ENCODE results near the gene SF3B2.

The SF3B2 gene

GRCh38 chr11:66042996-66043906 lies 8.9 kb upstream of the SF3B2 start:
- H3K4me3 ChIP-seq (ENCODE audit: low read depth, low read length) = no peak overlapping the region
- no peak for TF ChIP-seq CTCF (IDR thresholded peaks at IDR 0.05; ENCODE audit: insufficient read depth, low read depth, low read length, missing control alignments)
- DNase-seq (ENCODE audit: low read depth) = no peak

- no peak for DNase-seq (ENCODE audit: low read depth)
- TF ChIP-seq CTCF (IDR thresholded peaks at IDR 0.05; ENCODE audit: insufficient read depth, low read depth, low read length, missing control alignments) = no peak
- no peak overlapping the region for H3K4me3 ChIP-seq (ENCODE audit: low read depth, low read length)
Observed at GRCh38 chr11:66044757-66045156, 7.4 kb upstream of the SF3B2 start.

- DNase-seq (ENCODE audit: low read depth) = peak; percentile 90
- peak; percentile 94 for TF ChIP-seq CTCF (IDR thresholded peaks at IDR 0.05; ENCODE audit: insufficient read depth, low read depth, low read length, missing control alignments)
- H3K4me3 ChIP-seq (ENCODE audit: low read depth, low read length) = no peak overlapping the region
Observed at GRCh38 chr11:66045177-66045639, 7.0 kb upstream of the SF3B2 start.

GRCh38 chr11:66046901-66047300 lies 5.3 kb upstream of the SF3B2 start:
- no peak for DNase-seq (ENCODE audit: low read depth)
- no peak for TF ChIP-seq CTCF (IDR thresholded peaks at IDR 0.05; ENCODE audit: insufficient read depth, low read depth, low read length, missing control alignments)
- H3K4me3 ChIP-seq (ENCODE audit: low read depth, low read length) = no peak overlapping the region

- no peak for TF ChIP-seq CTCF (IDR thresholded peaks at IDR 0.05; ENCODE audit: insufficient read depth, low read depth, low read length, missing control alignments)
- no peak for DNase-seq (ENCODE audit: low read depth)
- H3K4me3 ChIP-seq (ENCODE audit: low read depth, low read length) = no peak overlapping the region
Observed at GRCh38 chr11:66047541-66048365, 4.4 kb upstream of the SF3B2 start.

GRCh38 chr11:66048547-66049323 lies 3.4 kb upstream of the SF3B2 start, which contains the start of gene GAL3ST3:
Gene GAL3ST3, minus strand, starts transcription at chr11:66049161. Its CDS starts 3,746 bp downstream, at chr11:66045415.
- no peak within 1 kb of the TSS for H3K4me3 ChIP-seq (ENCODE audit: low read depth, low read length)
- DNase-seq (ENCODE audit: low read depth) = no peak
- TF ChIP-seq CTCF (IDR thresholded peaks at IDR 0.05; ENCODE audit: insufficient read depth, low read depth, low read length, missing control alignments) = no peak
